Activated CD8-positive, alpha-beta T cell treated with anti-CD3 and anti-CD28 coated beads for 36 hours (primary cell): ENCODE measurements around the gene TMEM120B. TPM values are rescaled to one million over a fixed set of nuclear protein-coding genes. Genes with fewer than 3 reads are reported as not detected.

Experiments
- ATAC-seq: fragments of 200-7000 bp; cut with Tn5 transposase; one replicate; pipeline ENCODE4 v1.10.0; 2021; ENCODE audit warnings: mild to moderate bottlenecking, moderate library complexity
- CTCF ChIA-PET: fragments of 350-600 bp; sonication (Branson Sonifier 250); formaldehyde crosslinking; loops from one replicate; lab custom pipeline; 2021; ENCODE audit warnings: antibody characterized with exemption; lab: Charles Lee
- POLR2A ChIA-PET: fragments of 350-600 bp; sonication (Branson Sonifier 250); formaldehyde crosslinking; loops from one replicate; lab custom pipeline; 2021; ENCODE audit warnings: antibody characterized with exemption; lab: Charles Lee
- DNase-seq: peaks from one replicate; pipeline ENCODE4 v3.0.0-alpha.2; 2020
- H3K27ac Mint-ChIP-seq: one replicate; pipeline ENCODE4 v1.8.0; 2021; ENCODE audit warnings: mild to moderate bottlenecking, mixed read lengths
- H3K27me3 Mint-ChIP-seq: one replicate; pipeline ENCODE4 v1.8.0; 2021; ENCODE audit warnings: mixed read lengths
- H3K36me3 Mint-ChIP-seq: one replicate; pipeline ENCODE4 v1.8.0; 2021; ENCODE audit warnings: low read depth, mixed read lengths
- H3K4me1 Mint-ChIP-seq: one replicate; pipeline ENCODE4 v1.8.0; 2021; ENCODE audit warnings: low read depth, mixed read lengths
- H3K4me3 Mint-ChIP-seq: one replicate; pipeline ENCODE4 v1.8.0; 2021; ENCODE audit warnings: mild to moderate bottlenecking, moderate library complexity, mixed read lengths
- H3K9me3 Mint-ChIP-seq: one replicate; pipeline ENCODE4 v1.8.0; 2021; ENCODE audit warnings: mixed read lengths
- CTCF ChIP-seq: fragments of 200-600 bp; IDR thresholded peaks from one replicate; pipeline ENCODE4 v1.8.0; 2022; ENCODE audit warnings: antibody characterized with exemption, mild to moderate bottlenecking
- intact Hi-C: fragments of 100-400 bp; cut with micrococcal nuclease; formaldehyde crosslinking; loops from one replicate; pipeline ENCODE4 v1.10.0; 2022
- total RNA-seq, 2 experiments: library from RNA; stranded (reverse); gene quantifications; one replicate each; pipeline ENCODE4 v1.2.3, GENCODE V29; 2021

TMEM120B gene
- total RNA-seq, 2 experiments from 2014 or later, result 11.7 to 12.7 TPM

- intact Hi-C loops, result no loop called here
- ChIA-PET POLR2A (no interaction called here), CTCF (interaction anchor here (1.0 to 4.7 kb wide), 4 partner anchors 9 to 92 kb away, joined by 3 to 27 read pairs (median 4); partner anchors contain the start of gene RHOF)
- Mint-ChIP-seq H3K27me3 (no peaks in the 10 kb centered on the region), H3K36me3 (peaks cover 6% of the 10 kb centered on the region), H3K27ac (no peak overlapping the region), H3K4me1 (peaks cover 12% of the 10 kb centered on the region), H3K4me3 (no peak overlapping the region), H3K9me3 (no peaks in the 10 kb centered on the region)
- TF ChIP-seq CTCF, result no peak
- DNase-seq (peak; percentile 12), ATAC-seq (peak; percentile 34)
These were observed 7.4 kb downstream of the TMEM120B start for GRCh38 chr12:121719926-121720414.

- POLR2A ChIA-PET, result interaction anchor here (0.6 kb wide), 1 partner anchor 69 kb away, joined by 4 read pairs; no protein-coding TSS in a partner anchor
- Mint-ChIP-seq H3K27ac (no peak overlapping the region), H3K9me3 (no peaks in the 10 kb centered on the region), H3K4me3 (no peak overlapping the region), H3K4me1 (peaks cover 9% of the 10 kb centered on the region), H3K36me3 (peaks cover 6% of the 10 kb centered on the region), H3K27me3 (no peaks in the 10 kb centered on the region)
- no peak for ATAC-seq
- no peak for TF ChIP-seq CTCF
- CTCF ChIA-PET, result interaction anchor here (1.3 to 4.7 kb wide), 2 partner anchors 9 to 73 kb away, joined by 3 to 27 read pairs; partner anchors contain the start of genes RHOF and TMEM120B
- no peak for DNase-seq
- intact Hi-C loops, result no loop called here
These were observed 8.2 kb downstream of the TMEM120B start for GRCh38 chr12:121720762-121721161.

GRCh38 chr12:121722511-121722910 lies 10.0 kb downstream of the TMEM120B start:
- intact Hi-C loops, result no loop called here
- H3K36me3 Mint-ChIP-seq, result peaks cover 6% of the 10 kb centered on the region

GRCh38 chr12:121723200-121723599 lies 10.6 kb downstream of the TMEM120B start:
- no peak for TF ChIP-seq CTCF
- intact Hi-C loops, result no loop called here
- Mint-ChIP-seq H3K9me3 (no peaks in the 10 kb centered on the region), H3K27ac (no peak overlapping the region), H3K4me3 (no peak overlapping the region), H3K4me1 (peaks cover 9% of the 10 kb centered on the region), H3K36me3 (peaks cover 6% of the 10 kb centered on the region), H3K27me3 (no peaks in the 10 kb centered on the region)
- DNase-seq (no peak), ATAC-seq (no peak)
- ChIA-PET CTCF (interaction anchor here (0.8 kb wide), 1 partner anchor 89 kb away, joined by 3 read pairs; no protein-coding TSS in a partner anchor), POLR2A (interaction anchor here (1.5 kb wide), 1 partner anchor 11 kb away, joined by 4 read pairs; the partner anchor contains the start of gene TMEM120B)

More at GRCh38 chr12:121722511-121722910, 10.0 kb downstream of the TMEM120B start:
- DNase-seq (no peak), ATAC-seq (no peak)
- Mint-ChIP-seq H3K4me1 (peaks cover 9% of the 10 kb centered on the region), H3K27me3 (no peaks in the 10 kb centered on the region), H3K4me3 (no peak overlapping the region), H3K9me3 (no peaks in the 10 kb centered on the region), H3K27ac (no peak overlapping the region)
- TF ChIP-seq CTCF, result no peak
- ChIA-PET CTCF (interaction anchor here (0.8 kb wide), 1 partner anchor 90 kb away, joined by 3 read pairs; no protein-coding TSS in a partner anchor), POLR2A (interaction anchor here (1.5 kb wide), 1 partner anchor 10 kb away, joined by 4 read pairs; the partner anchor contains the start of gene TMEM120B)

GRCh38 chr12:121724925-121725324 lies 12.4 kb downstream of the TMEM120B start:
- TF ChIP-seq CTCF, result no peak
- Mint-ChIP-seq H3K4me3 (no peak overlapping the region), H3K27ac (no peak overlapping the region)

More at GRCh38 chr12:121724925-121725324, 12.4 kb downstream of the TMEM120B start:
- DNase-seq, result no peak
- H3K9me3 Mint-ChIP-seq, result no peaks in the 10 kb centered on the region
- ChIA-PET CTCF (no interaction called here), POLR2A (no interaction called here)
- intact Hi-C loops, result no loop called here
- H3K4me1 Mint-ChIP-seq, result peaks cover 3% of the 10 kb centered on the region
- ATAC-seq, result no peak
- H3K27me3 Mint-ChIP-seq, result no peaks in the 10 kb centered on the region
- peaks cover 6% of the 10 kb centered on the region for H3K36me3 Mint-ChIP-seq
